GM19328 (cell line): ENCODE data around the gene OR2AK2.

Experiments
- ATAC-seq: cut with Tn5 transposase; IDR thresholded peaks from one replicate; pipeline ENCODE4 v1.9.1; 2021; ENCODE audit warnings: mild to moderate bottlenecking, moderate library complexity; ENCODE audit not compliant: unreplicated experiment

Gene OR2AK2

GRCh38 chr1:247964933-247965332, at the start of gene OR2AK2:
OR2AK2 (plus strand) TSS chr1:247965233; CDS start chr1:247965377, 144 bp downstream.
- no peak for ATAC-seq

- no peak for ATAC-seq
These were observed 45.1 kb upstream of the OR2AK2 start, which contains the start of gene OR2T8 for GRCh38 chr1:247919952-247920351. OR2T8 (plus strand) TSS chr1:247920252; CDS start chr1:247921018, 766 bp downstream.

GRCh38 chr1:247923941-247924340, 41.1 kb upstream of the OR2AK2 start:
- ATAC-seq: no peak

GRCh38 chr1:247924868-247925267, 40.2 kb upstream of the OR2AK2 start, which contains the start of gene OR2AJ1:
OR2AJ1 (plus strand) TSS chr1:247924889; CDS start chr1:247933769, 8,880 bp downstream.
- ATAC-seq: no peak

- no peak for ATAC-seq
These were observed 31.0 kb upstream of the OR2AK2 start for GRCh38 chr1:247933989-247934388.

GRCh38 chr1:247935781-247936180, 29.3 kb upstream of the OR2AK2 start:
- no peak for ATAC-seq

GRCh38 chr1:247936415-247936814, 28.6 kb upstream of the OR2AK2 start:
- no peak for ATAC-seq

GRCh38 chr1:247936965-247937734, 27.9 kb upstream of the OR2AK2 start:
- ATAC-seq: peak; percentile 100

- ATAC-seq: no peak
These were observed 22.4 kb upstream of the OR2AK2 start for GRCh38 chr1:247942624-247943023.

- no peak for ATAC-seq
These were observed 16.5 kb upstream of the OR2AK2 start, which contains the start of gene OR2L8 for GRCh38 chr1:247948558-247948957. OR2L8 (plus strand) TSS chr1:247948858; CDS start chr1:247948858, 0 bp downstream.

GRCh38 chr1:247953408-247953807, 11.6 kb upstream of the OR2AK2 start:
- no peak for ATAC-seq

GRCh38 chr1:247961791-247962190, 3.2 kb upstream of the OR2AK2 start:
- no peak for ATAC-seq

GRCh38 chr1:247962911-247963588, 2.0 kb upstream of the OR2AK2 start:
- ATAC-seq: no peak

GRCh38 chr1:247966532-247967204, 1.6 kb downstream of the OR2AK2 start:
- peak; percentile 81 for ATAC-seq

GRCh38 chr1:247992986-247993385, 28.0 kb downstream of the OR2AK2 start:
- ATAC-seq: no peak

- no peak for ATAC-seq
These were observed 33.8 kb downstream of the OR2AK2 start for GRCh38 chr1:247998811-247999210.

- ATAC-seq: no peak
These were observed 35.1 kb downstream of the OR2AK2 start for GRCh38 chr1:248000169-248000568.

GRCh38 chr1:248007778-248008177, 42.7 kb downstream of the OR2AK2 start:
- no peak for ATAC-seq

GRCh38 chr1:248009681-248010080, 44.6 kb downstream of the OR2AK2 start:
- ATAC-seq: no peak

GRCh38 chr1:248013229-248013710, 48.2 kb downstream of the OR2AK2 start, which contains the start of gene OR2L5:
OR2L5 (plus strand) TSS chr1:248013660; CDS start chr1:248021948, 8,288 bp downstream.
- no peak for ATAC-seq

GRCh38 chr1:248015803-248016202, 50.8 kb downstream of the OR2AK2 start:
- ATAC-seq: no peak
